Lung (tissue), 12 donors: ENCODE data around the gene SH3PXD2A. TPM values are rescaled to one million over a fixed set of nuclear protein-coding genes. Genes with fewer than 3 reads are reported as not detected.

Experiments used
- ATAC-seq: fragments of 200-7000 bp; cut with Tn5 transposase; one replicate; pipeline ENCODE4 v1.9.1; 2020; ENCODE audit warnings: moderate number of reproducible peaks; ENCODE audit not compliant: insufficient read depth, low FRiP score
- DNase-seq, 3 donors: peaks; one replicate each; pipeline ENCODE4 v3.0.0-alpha.2; 2013 to 2017
- H3K27ac ChIP-seq, 2 donors: one replicate each; pipeline ENCODE4 v1.5.1; 2013; ENCODE audit warnings: mild to moderate bottlenecking in 2 of 2, moderate library complexity in 2 of 2, control low read depth in 1 of 2, inconsistent platforms in 1 of 2, low read depth in 1 of 2, low read length in 1 of 2
- H3K27me3 ChIP-seq, 3 donors: one replicate each; pipeline ENCODE4 v1.5.1; 2013; ENCODE audit warnings: low read length in 2 of 3; ENCODE audit not compliant: control insufficient read depth in 3 of 3, insufficient read depth in 3 of 3
- H3K36me3 ChIP-seq, 4 donors: one replicate each; pipeline ENCODE4 v1.5.1; 2013; ENCODE audit warnings: low read length in 4 of 4, mild to moderate bottlenecking in 1 of 4, moderate library complexity in 1 of 4; ENCODE audit not compliant: control insufficient read depth in 4 of 4, insufficient read depth in 4 of 4
- H3K4me1 ChIP-seq, 5 donors: one replicate each; pipeline ENCODE4 v1.5.1; 2013; ENCODE audit warnings: low read length in 5 of 5, mild to moderate bottlenecking in 2 of 5, moderate library complexity in 1 of 5; ENCODE audit not compliant: control insufficient read depth in 5 of 5, insufficient read depth in 5 of 5
- H3K4me3 ChIP-seq: one replicate; pipeline ENCODE4 v1.5.1; 2013; ENCODE audit warnings: mild to moderate bottlenecking, control low read depth, moderate library complexity
- H3K9ac ChIP-seq, 2 donors: one replicate each; pipeline ENCODE4 v1.5.1; 2013; ENCODE audit warnings: low read length in 2 of 2, control low read depth in 1 of 2; ENCODE audit not compliant: insufficient read depth in 1 of 2
- H3K9me3 ChIP-seq, 4 donors: one replicate each; pipeline ENCODE4 v1.5.1; 2013; ENCODE audit warnings: low read length in 3 of 4, mild to moderate bottlenecking in 1 of 4, moderate library complexity in 1 of 4; ENCODE audit not compliant: control insufficient read depth in 4 of 4, insufficient read depth in 3 of 4
- CTCF ChIP-seq: IDR thresholded peaks from 2 replicates; pipeline ENCODE4 v1.5.1; 2012; ENCODE audit warnings: mild to moderate bottlenecking; ENCODE audit errors: control extremely low read depth, extremely low read depth
- WGBS, 2 donors: extraction: QIAGEN DNeasy Blood & Tissue Kit; methylation state at CpG; one replicate each; pipeline ENCODE4 v1.1.7; 2013; 5-methylcytosine and 5-hydroxymethylcytosine counted together
- polyA plus RNA-seq, 2 donors: library from polyadenylated mRNA; stranded (reverse); fragments of 200-250 nt; gene quantifications; one replicate each; pipeline ENCODE4 v1.2.1, GENCODE V29; 2013
- total RNA-seq, 2 donors: library from RNA; depleted of rRNA in 1 of 2; stranded (reverse); fragments of >200 nt in 1 of 2; gene quantifications; one replicate each; pipeline ENCODE4 v1.2.1, GENCODE V29; 2014 to 2021
- donor health status: control.
- donor health status: control.
- donor health status: Bipolar disorder and iron deficiency.
- donor health status: healthy.
- donor health status: DM: yes; HTN: yes; CAD: no.

SH3PXD2A gene
- total and polyA plus RNA-seq, 4 donors: 9.9 to 53.2 (median 29.2) TPM

DNA sequence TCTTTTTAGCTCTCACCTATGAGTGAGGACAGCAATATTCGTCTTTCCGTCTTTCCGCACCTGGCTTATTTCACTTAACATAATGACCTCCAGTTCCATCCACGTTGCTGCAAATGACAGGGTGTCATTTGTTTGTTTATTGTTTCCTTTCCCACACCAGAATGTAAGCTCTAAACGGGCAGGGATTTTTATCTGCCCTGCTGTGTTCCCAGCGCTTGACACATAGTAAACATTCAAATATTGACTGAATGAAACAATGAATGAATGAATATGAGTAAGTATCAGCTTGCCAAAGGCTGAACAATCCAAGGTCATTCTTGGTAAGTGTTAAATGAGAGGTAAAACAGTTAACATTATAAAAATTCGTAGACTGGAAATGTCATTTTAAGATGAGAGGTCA is 12.8 kb downstream of the SH3PXD2A start:
- TF ChIP-seq CTCF: no peak
- no peak overlapping the region for H3K9ac ChIP-seq
- peaks cover 10 to 39% (median 31%) of the 10 kb centered on the region in 5 donors for H3K4me1 ChIP-seq
- no peak for DNase-seq
- no peaks in the 10 kb centered on the region for H3K27me3 ChIP-seq
- no peaks in the 10 kb centered on the region for H3K9me3 ChIP-seq
- no peak overlapping the region for H3K4me3 ChIP-seq
- no peak for ATAC-seq
- H3K36me3 ChIP-seq: no peaks in the 10 kb centered on the region
- 49 to 59% methylated on average over 7 of the region's 7 CpGs for WGBS, 2 donors
- H3K27ac ChIP-seq: peak overlapping the region in 1 of 2 donors; percentile 82

- WGBS, 2 donors: 87 to 90% methylated on average over 7 of the region's 7 CpGs
- DNase-seq (no peak), ATAC-seq (no peak)
- Histone ChIP-seq H3K36me3 (peaks cover 0 to 3% (median 0%) of the 10 kb centered on the region in 4 donors), H3K9me3 (no peaks in the 10 kb centered on the region), H3K4me1 (peaks cover 11 to 46% (median 40%) of the 10 kb centered on the region in 5 donors), H3K4me3 (no peak overlapping the region), H3K27me3 (no peaks in the 10 kb centered on the region), H3K27ac (no peak overlapping the region), H3K9ac (no peak overlapping the region)
- TF ChIP-seq CTCF: no peak
These were observed 13.9 kb downstream of the SH3PXD2A start for GRCh38 chr10:103841519-103841918.

DNA sequence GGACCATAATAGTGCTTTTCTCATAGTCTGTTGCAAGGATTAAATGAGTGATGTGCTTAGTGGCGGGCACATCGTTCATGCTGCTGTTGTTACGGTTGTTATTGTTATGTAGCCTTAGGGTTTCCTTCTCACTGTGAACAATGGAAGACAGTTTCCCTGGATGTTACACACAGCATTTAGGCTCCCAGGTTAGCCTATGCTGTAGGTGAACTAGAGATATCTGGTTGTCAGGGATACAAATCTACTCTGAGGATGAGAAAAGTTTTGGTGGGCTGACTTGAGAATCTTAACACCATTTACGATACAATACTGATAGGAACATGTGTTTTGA is 14.7 kb downstream of the SH3PXD2A start:
- 62 to 76% methylated on average over 4 of the region's 4 CpGs for WGBS, 2 donors
- Histone ChIP-seq H3K9ac (no peak overlapping the region), H3K4me1 (peaks cover 17 to 51% (median 42%) of the 10 kb centered on the region in 5 donors)

More for the DNA sequence above, 14.7 kb downstream of the SH3PXD2A start:
- Histone ChIP-seq H3K36me3 (peaks cover 0 to 3% (median 0%) of the 10 kb centered on the region in 4 donors), H3K27ac (peak overlapping the region; percentile 3 to 47), H3K4me3 (no peak overlapping the region), H3K9me3 (no peaks in the 10 kb centered on the region), H3K27me3 (no peaks in the 10 kb centered on the region)
- no peak for TF ChIP-seq CTCF
- DNase-seq (no peak), ATAC-seq (no peak)
